Tongue (tissue), 1 donor: ENCODE results near the gene PCNX2. TPM values are rescaled to one million over a fixed set of nuclear protein-coding genes. Genes with fewer than 3 reads are reported as not detected.

ENCODE experiments used
- total RNA-seq: library from RNA; depleted of rRNA; stranded (reverse); fragments of >200 nt; gene quantifications from one replicate; pipeline ENCODE4 v1.2.3, GENCODE V29; 2014

PCNX2 gene
- total RNA-seq, 1 donor from 2014 or later: 15.8 TPM

Other genes starting within 250 kb of the PCNX2 start
- 1.4 TPM for gene MAP3K21, start 32.0 kb upstream of the PCNX2 start, total RNA-seq